IMR-90 (cell line): ENCODE measurements around the gene TRPM7. TPM values are rescaled to one million over a fixed set of nuclear protein-coding genes. Genes with fewer than 3 reads are reported as not detected.

Experiments used
- ATAC-seq: fragments of 200-7000 bp; cut with Tn5 transposase; 2 replicates; pipeline ENCODE4 v1.9.1; 2020; ENCODE audit warnings: low read depth, mild to moderate bottlenecking, moderate library complexity
- BruUV-seq: library from RNA; stranded (reverse); fragments of 400-500 nt; replicated peaks from 2 replicates; lab custom pipeline; 2021; lab: Mats Ljungman, UMichigan
- CTCF ChIA-PET: fragments of 300-600 bp; formaldehyde crosslinking; extraction: SDS; loops from one replicate; lab custom pipeline; 2021; ENCODE audit warnings: antibody characterized with exemption; lab: Yijun Ruan, JAX
- POLR2A ChIA-PET: fragments of 300-600 bp; sonication (Branson Sonifier 250); formaldehyde crosslinking; loops from one replicate; lab custom pipeline; 2022; ENCODE audit warnings: antibody characterized with exemption; ENCODE audit not compliant: unreplicated experiment; lab: Charles Lee
- DNase-seq: peaks from one replicate; pipeline ENCODE4 v3.0.0; 2013
- H2AFZ ChIP-seq: replicated peaks from 2 replicates; pipeline ENCODE3; 2013; ENCODE audit warnings: low read length, mild to moderate bottlenecking; ENCODE audit not compliant: poor library complexity
- H2AK5ac ChIP-seq: 2 replicates; pipeline ENCODE4 v1.6.1; 2013; ENCODE audit warnings: low read depth, low read length, inconsistent platforms
- H2AK9ac ChIP-seq: replicated peaks from 2 replicates; pipeline ENCODE3; 2013; ENCODE audit warnings: mild to moderate bottlenecking, low read depth, low read length, moderate library complexity; ENCODE audit not compliant: poor library complexity
- H2BK120ac ChIP-seq: 2 replicates; pipeline ENCODE4 v1.6.1; 2013; ENCODE audit warnings: low read depth, low read length, inconsistent platforms
- H2BK15ac ChIP-seq: 3 replicates; pipeline ENCODE4 v1.6.1; 2013; ENCODE audit warnings: low read depth, low read length, inconsistent platforms
- H2BK20ac ChIP-seq: 2 replicates; pipeline ENCODE4 v1.6.1; 2013; ENCODE audit warnings: low read depth, mild to moderate bottlenecking, inconsistent platforms, low read length, moderate library complexity
- H2BK5ac ChIP-seq: 2 replicates; pipeline ENCODE4 v1.6.1; 2013; ENCODE audit warnings: mild to moderate bottlenecking, low read depth, low read length, inconsistent platforms; ENCODE audit not compliant: poor library complexity, severe bottlenecking
- H3K14ac ChIP-seq: replicated peaks from 2 replicates; pipeline ENCODE4 v1.6.1; 2013; ENCODE audit warnings: low read depth, low read length, inconsistent platforms
- H3K18ac ChIP-seq: 2 replicates; pipeline ENCODE4 v1.6.1; 2013; ENCODE audit warnings: low read depth, low read length, control low read depth
- H3K23ac ChIP-seq: 2 replicates; pipeline ENCODE4 v1.6.1; 2013; ENCODE audit warnings: low read depth, low read length, inconsistent platforms
- H3K27ac ChIP-seq: 2 replicates; pipeline ENCODE4 v1.5.1; 2013; ENCODE audit warnings: mild to moderate bottlenecking, control low read depth, low read length; ENCODE audit not compliant: insufficient read depth
- H3K27me3 ChIP-seq: 2 replicates; pipeline ENCODE4 v1.6.1; 2013; ENCODE audit warnings: low read length; ENCODE audit not compliant: control insufficient read depth, insufficient read depth
- H3K36me3 ChIP-seq: 2 replicates; pipeline ENCODE4 v1.6.1; 2013; ENCODE audit warnings: low read length, mixed read lengths; ENCODE audit not compliant: control insufficient read depth, insufficient read depth
- H3K4ac ChIP-seq: 2 replicates; pipeline ENCODE4 v1.6.1; 2013; ENCODE audit warnings: low read depth, low read length, inconsistent platforms
- H3K4me1 ChIP-seq: 2 replicates; pipeline ENCODE4 v1.6.1; 2013; ENCODE audit warnings: low read length, mixed read lengths; ENCODE audit not compliant: control insufficient read depth, insufficient read depth
- H3K4me2 ChIP-seq: 2 replicates; pipeline ENCODE4 v1.6.1; 2013; ENCODE audit warnings: low read depth, mild to moderate bottlenecking, control low read depth, low read length, moderate library complexity
- H3K4me3 ChIP-seq: 2 replicates; pipeline ENCODE4 v1.5.1; 2013; ENCODE audit warnings: low read depth, mild to moderate bottlenecking, control low read depth, low read length, moderate library complexity; ENCODE audit not compliant: insufficient read depth
- H3K56ac ChIP-seq: 2 replicates; pipeline ENCODE4 v1.6.1; 2013; ENCODE audit warnings: low read length, inconsistent platforms; ENCODE audit not compliant: insufficient read depth; ENCODE audit errors: extremely low read depth
- H3K79me1 ChIP-seq, 2 experiments: 2 replicates each; pipeline ENCODE4 v1.6.1; 2013; ENCODE audit warnings: low read length in 2 of 2, inconsistent platforms in 1 of 2, low read depth in 1 of 2
- H3K9ac ChIP-seq: 2 replicates; pipeline ENCODE4 v1.6.1; 2013; ENCODE audit warnings: low read depth, low read length, control low read depth
- H3K9me1 ChIP-seq: 2 replicates; pipeline ENCODE4 v1.6.1; 2013; ENCODE audit warnings: low read length, inconsistent platforms; ENCODE audit not compliant: insufficient read depth
- H3K9me3 ChIP-seq: 2 replicates; pipeline ENCODE4 v1.6.1; 2013; ENCODE audit warnings: low read length; ENCODE audit not compliant: control insufficient read depth, insufficient read depth
- H4K20me1 ChIP-seq: 2 replicates; pipeline ENCODE4 v1.6.1; 2013; ENCODE audit warnings: low read length, inconsistent platforms; ENCODE audit not compliant: insufficient read depth
- H4K5ac ChIP-seq: 2 replicates; pipeline ENCODE4 v1.6.1; 2013; ENCODE audit warnings: mild to moderate bottlenecking, low read depth, low read length, control low read depth
- H4K8ac ChIP-seq, 2 experiments: 2 replicates each; pipeline ENCODE4 v1.6.1; 2013; ENCODE audit warnings: low read depth in 2 of 2, low read length in 2 of 2, control low read depth in 1 of 2, inconsistent platforms in 1 of 2
- H4K91ac ChIP-seq: 2 replicates; pipeline ENCODE4 v1.6.1; 2013; ENCODE audit warnings: low read depth, low read length, inconsistent platforms; ENCODE audit not compliant: insufficient read depth
- BHLHE40 ChIP-seq: fragments of 150-350 bp; IDR thresholded peaks from 2 replicates; pipeline ENCODE4 v1.6.1; 2016; ENCODE audit warnings: mild to moderate bottlenecking, low read depth, low read length
- CHD1 ChIP-seq: IDR thresholded peaks from 2 replicates; pipeline ENCODE4 v1.6.1; 2012; ENCODE audit warnings: low read depth, low read length, improper control_type of control experiment
- MAZ ChIP-seq: IDR thresholded peaks from 2 replicates; pipeline ENCODE4 v1.6.1; 2012; ENCODE audit warnings: low read depth, mild to moderate bottlenecking, low read length, improper control_type of control experiment, moderate library complexity, borderline replicate concordance
- MXI1 ChIP-seq: IDR thresholded peaks from 2 replicates; pipeline ENCODE4 v1.6.1; 2012; ENCODE audit warnings: low read depth, mild to moderate bottlenecking, low read length, moderate library complexity, borderline replicate concordance
- NFE2L2 ChIP-seq: fragments of 150-350 bp; IDR thresholded peaks from 2 replicates; pipeline ENCODE4 v1.6.1; 2016; ENCODE audit warnings: low read depth, mild to moderate bottlenecking, low read length
- POLR2A ChIP-seq: IDR thresholded peaks from 2 replicates; pipeline ENCODE4 v1.6.1; 2012; ENCODE audit warnings: mild to moderate bottlenecking, low read depth, low read length
- RCOR1 ChIP-seq: IDR thresholded peaks from 2 replicates; pipeline ENCODE4 v1.6.1; 2012; ENCODE audit warnings: mild to moderate bottlenecking, low read length, improper control_type of control experiment; ENCODE audit not compliant: insufficient replicate concordance
- USF2 ChIP-seq: fragments of 150-350 bp; IDR thresholded peaks from 2 replicates; pipeline ENCODE4 v1.6.1; 2017; ENCODE audit warnings: mild to moderate bottlenecking, antibody characterized with exemption, low read length, low read depth
- WGBS, 2 experiments: methylation state at CpG; one replicate each; pipeline versions ENCODE4 v1.1.5 to v1.1.7; 2013; ENCODE audit warnings: missing lambda C conversion rate in 2 of 2; ENCODE audit not compliant: insufficient read length in 1 of 2; ENCODE audit errors: extremely low coverage in 2 of 2; 5-methylcytosine and 5-hydroxymethylcytosine counted together
- dilution Hi-C: fragments of 300-500 bp; cut with HindIII; formaldehyde crosslinking; loops from one replicate; pipeline ENCODE4 v1.14.3; 2018; ENCODE audit warnings: low sequenced_read_pairs; ENCODE audit not compliant: unreplicated experiment
- in situ Hi-C: fragments of 300-500 bp; cut with MboI; formaldehyde crosslinking; loops from 3 replicates; pipeline ENCODE4 v1.14.3; 2019; ENCODE audit warnings: low sequenced_read_pairs, inconsistent platforms, mixed read lengths
- intact Hi-C: fragments of 100-400 bp; cut with micrococcal nuclease; formaldehyde crosslinking; loops from 2 replicates; pipeline ENCODE4 v1.10.0; 2022
- polyA plus RNA-seq, 3 experiments: library from polyadenylated mRNA; depleted of rRNA; stranded (reverse); fragments of >200 nt; gene quantifications; 2 replicates each; pipeline ENCODE4 v1.2.3, GENCODE V29; 2012; ENCODE audit warnings: low replicate concordance in 1 of 3
- total RNA-seq: library from RNA; depleted of rRNA; stranded (reverse); fragments of >200 nt; gene quantifications from 2 replicates; pipeline ENCODE4 v1.2.3, GENCODE V29; 2012

Gene TRPM7
- total and polyA plus RNA-seq, 2 of the 4 experiments (the other 2 are of a cell fraction) = 10.6 to 27.8 TPM

- no TSS peak for BruUV-seq
- no peak overlapping the region for H3K27ac ChIP-seq
- CTCF ChIA-PET = interaction anchor here (1.1 kb wide), 1 partner anchor 20 kb away, joined by 3 read pairs; no protein-coding TSS in a partner anchor
Measured at GRCh38 chr15:50655555-50655954, 31.0 kb downstream of the TRPM7 start.

More at GRCh38 chr15:50655555-50655954, 31.0 kb downstream of the TRPM7 start:
- Histone ChIP-seq H3K9me1 (no peaks in the 10 kb centered on the region), H2AFZ (no peak overlapping the region), H4K20me1 (no peaks in the 10 kb centered on the region), H4K5ac (no peak overlapping the region), H3K4me1 (no peaks in the 10 kb centered on the region), H2BK5ac (no peak overlapping the region), H3K27me3 (no peaks in the 10 kb centered on the region), H3K9ac (no peak overlapping the region), H3K18ac (no peak overlapping the region), H3K4me3 (no peak overlapping the region), H4K91ac (no peak overlapping the region), H2AK5ac (no peak overlapping the region), H2AK9ac (no peak overlapping the region), H2BK20ac (no peak overlapping the region), H2BK120ac (no peak overlapping the region), H3K79me1 (peaks cover 12 to 20% of the 10 kb centered on the region in 2 experiments), H4K8ac (no peak overlapping the region), H3K4me2 (no peak overlapping the region), H3K23ac (no peak overlapping the region), H3K56ac (no peak overlapping the region), H3K9me3 (no peaks in the 10 kb centered on the region), H2BK15ac (no peak overlapping the region), H3K36me3 (peaks cover 26% of the 10 kb centered on the region), H3K14ac (no peak overlapping the region), H3K4ac (no peak overlapping the region)
- in situ Hi-C loops (no loop called here), intact Hi-C loops (no loop called here), dilution Hi-C loops (no loop called here)
- no CpG with 5 or more reads among the region's 4 CpGs for WGBS, 2 experiments
- DNase-seq = no peak
- ATAC-seq = no peak
- TF ChIP-seq USF2 (no peak), CHD1 (no peak), BHLHE40 (no peak), RCOR1 (no peak), POLR2A (no peak), MAZ (no peak), MXI1 (no peak), NFE2L2 (no peak)
- POLR2A ChIA-PET = no interaction called here
